Measurements from ENCODE around the gene DYNLT5. TPM values are rescaled to one million over a fixed set of nuclear protein-coding genes. Genes with fewer than 3 reads are reported as not detected.

Gene DYNLT5
- 1 to 10 TPM; 1.2 to 8.3 TPM for total RNA-seq
- polyA plus RNA-seq (2013, experiment 1 of 2): 1.5 TPM
- polyA plus RNA-seq (2013, experiment 2 of 2): 1.7 TPM
- long read RNA-seq, experiment 1, partial matches to known transcripts: 0 of 2 reads
- long read RNA-seq, experiment 1, other reads (novel, unspliced or antisense): 1 of 2 reads
- long read RNA-seq, experiment 2, partial matches to known transcripts: 0 of 5 reads
- long read RNA-seq, experiment 2, other reads (novel, unspliced or antisense): 3 of 5 reads
- long read RNA-seq, experiment 3, partial matches to known transcripts: 0 of 4 reads
- long read RNA-seq, experiment 3, other reads (novel, unspliced or antisense): 1 of 4 reads
- long read RNA-seq, experiment 4, partial matches to known transcripts: 0 of 7 reads
- long read RNA-seq, experiment 4, other reads (novel, unspliced or antisense): 4 of 7 reads

GRCh38 chr1:66752000-66752592 is at the start of gene DYNLT5:
TSS of gene DYNLT5 (plus strand) at chr1:66752459. CDS start at chr1:66754659, 2,200 bp downstream.
- peaks cover 2% of the 10 kb centered on the region for H3K4me1 Mint-ChIP-seq
- no peak within 1 kb of the TSS for H3K9ac ChIP-seq (ENCODE audit: extremely low read depth, low read length, poor library complexity, severe bottlenecking)
- peak within 1 kb of the TSS; percentile 68 for H3K4me3 Mint-ChIP-seq
- no peak within 1 kb of the TSS for H3K27ac ChIP-seq (ENCODE audit: low read depth, low read length)
- H3K36me3 ChIP-seq (ENCODE audit: control insufficient read depth, insufficient read depth, low read length): no peaks in the 10 kb centered on the region
- no peaks in the 10 kb centered on the region for H3K36me3 Mint-ChIP-seq (ENCODE audit: low read depth)
- H3K27me3 ChIP-seq (ENCODE audit: control insufficient read depth, insufficient read depth, low read length, poor library complexity, severe bottlenecking): peaks cover 34% of the 10 kb centered on the region
- H3K27me3 Mint-ChIP-seq (ENCODE audit: insufficient read depth): peaks cover 25% of the 10 kb centered on the region
- H3K4me3 ChIP-seq (ENCODE audit: low read length): peak within 1 kb of the TSS; percentile 76
- DNase-seq: peak; percentile 91
- no peaks in the 10 kb centered on the region for H3K4me1 ChIP-seq (ENCODE audit: control insufficient read depth, insufficient read depth, low read length)
- no peaks in the 10 kb centered on the region for H3K9me3 Mint-ChIP-seq
- peak within 1 kb of the TSS; percentile 68 for H3K27ac Mint-ChIP-seq
- TF ChIP-seq CTCF (conservative IDR thresholded peaks at IDR 0.05): peak; percentile 60
- no peaks in the 10 kb centered on the region for H3K9me3 ChIP-seq (ENCODE audit: control insufficient read depth, low read length)
- WGBS, 2 experiments (ENCODE audit: insufficient coverage in 1 of 2, insufficient read length in 1 of 2): 8 to 10% methylated on average over 28 to 35 of the region's 35 CpGs

- H3K4me3 ChIP-seq (ENCODE audit: low read length): no peak overlapping the region
- Mint-ChIP-seq H3K9me3 (no peaks in the 10 kb centered on the region), H3K27ac (no peak overlapping the region), H3K36me3 (ENCODE audit: low read depth) (no peaks in the 10 kb centered on the region), H3K4me1 (no peaks in the 10 kb centered on the region), H3K27me3 (ENCODE audit: insufficient read depth) (no peaks in the 10 kb centered on the region), H3K4me3 (no peak overlapping the region)
- H3K27me3 ChIP-seq (ENCODE audit: control insufficient read depth, insufficient read depth, low read length, poor library complexity, severe bottlenecking): no peaks in the 10 kb centered on the region
- no peaks in the 10 kb centered on the region for H3K36me3 ChIP-seq (ENCODE audit: control insufficient read depth, insufficient read depth, low read length)
- no peak for TF ChIP-seq CTCF (conservative IDR thresholded peaks at IDR 0.05)
- DNase-seq: no peak
- no peak overlapping the region for H3K27ac ChIP-seq (ENCODE audit: low read depth, low read length)
- no peak overlapping the region for H3K9ac ChIP-seq (ENCODE audit: extremely low read depth, low read length, poor library complexity, severe bottlenecking)
- WGBS, 2 experiments (ENCODE audit: insufficient coverage in 1 of 2, insufficient read length in 1 of 2): 88 to 94% methylated on average over 2 to 4 of the region's 4 CpGs
- H3K9me3 ChIP-seq (ENCODE audit: control insufficient read depth, low read length): no peaks in the 10 kb centered on the region
- no peaks in the 10 kb centered on the region for H3K4me1 ChIP-seq (ENCODE audit: control insufficient read depth, insufficient read depth, low read length)
Measured at GRCh38 chr1:66704177-66704875, 47.9 kb upstream of the DYNLT5 start.

GRCh38 chr1:66705110-66705509 is 47.1 kb upstream of the DYNLT5 start:
- Histone ChIP-seq H3K4me3 (ENCODE audit: low read length) (no peak overlapping the region), H3K9ac (ENCODE audit: extremely low read depth, low read length, poor library complexity, severe bottlenecking) (no peak overlapping the region), H3K4me1 (ENCODE audit: control insufficient read depth, insufficient read depth, low read length) (no peaks in the 10 kb centered on the region), H3K27ac (ENCODE audit: low read depth, low read length) (peak overlapping the region; percentile 21), H3K36me3 (ENCODE audit: control insufficient read depth, insufficient read depth, low read length) (no peaks in the 10 kb centered on the region), H3K27me3 (ENCODE audit: control insufficient read depth, insufficient read depth, low read length, poor library complexity, severe bottlenecking) (no peaks in the 10 kb centered on the region), H3K9me3 (ENCODE audit: control insufficient read depth, low read length) (no peaks in the 10 kb centered on the region)
- H3K4me1 Mint-ChIP-seq: no peaks in the 10 kb centered on the region
- no peak for DNase-seq
- no peak overlapping the region for H3K4me3 Mint-ChIP-seq
- no peaks in the 10 kb centered on the region for H3K27me3 Mint-ChIP-seq (ENCODE audit: insufficient read depth)
- H3K36me3 Mint-ChIP-seq (ENCODE audit: low read depth): no peaks in the 10 kb centered on the region
- H3K9me3 Mint-ChIP-seq: no peaks in the 10 kb centered on the region
- no peak for TF ChIP-seq CTCF (conservative IDR thresholded peaks at IDR 0.05)
- 95 to 100% methylated on average over 1 to 5 of the region's 5 CpGs for WGBS, 2 experiments (ENCODE audit: insufficient coverage in 1 of 2, insufficient read length in 1 of 2)
- H3K27ac Mint-ChIP-seq: no peak overlapping the region
